Spleen (tissue), 11 donors: ENCODE measurements around the gene CNTNAP2. TPM values are rescaled to one million over a fixed set of nuclear protein-coding genes. Genes with fewer than 3 reads are reported as not detected.

Source experiments
- DNase-seq: peaks from one replicate; pipeline ENCODE4 v3.0.0-alpha.2; 2020
- H3K27ac ChIP-seq, 8 donors: fragments of 200-600 bp; sonication (generic) in 7 of 8; 1 replicate in 4 of 8; 2 replicates in 4 of 8; pipeline versions ENCODE4 v1.5.0 to v1.8.0; 2016 to 2021; ENCODE audit warnings: inconsistent platforms in 4 of 8, mild to moderate bottlenecking in 4 of 8, moderate library complexity in 1 of 8
- H3K27me3 ChIP-seq, 7 donors: fragments of 200-600 bp; sonication (generic) in 6 of 7; replicated peaks in 1 of 7; 1 replicate in 4 of 7; 2 replicates in 3 of 7; pipeline versions ENCODE4 v1.5.0 to v1.8.0; 2016 to 2021; ENCODE audit warnings: inconsistent platforms in 3 of 7, mild to moderate bottlenecking in 1 of 7
- H3K36me3 ChIP-seq, 6 donors: fragments of 200-600 bp; sonication (generic) in 5 of 6; 1 replicate in 4 of 6; 2 replicates in 2 of 6; pipeline versions ENCODE4 v1.5.0 to v1.8.0; 2016 to 2021; ENCODE audit warnings: inconsistent platforms in 2 of 6
- H3K4me1 ChIP-seq, 6 donors: fragments of 200-600 bp; sonication (generic) in 5 of 6; 1 replicate in 3 of 6; 2 replicates in 3 of 6; pipeline versions ENCODE4 v1.5.0 to v1.8.0; 2016 to 2021; ENCODE audit warnings: inconsistent platforms in 3 of 6
- H3K4me3 ChIP-seq, 8 donors: fragments of 200-600 bp; sonication (generic) in 7 of 8; 1 replicate in 4 of 8; 2 replicates in 4 of 8; pipeline versions ENCODE4 v1.5.0 to v1.8.0; 2016 to 2021; ENCODE audit warnings: inconsistent platforms in 4 of 8, mild to moderate bottlenecking in 4 of 8, moderate library complexity in 2 of 8
- H3K9me3 ChIP-seq, 8 donors: fragments of 200-600 bp; sonication (generic) in 7 of 8; 1 replicate in 4 of 8; 2 replicates in 4 of 8; pipeline versions ENCODE4 v1.5.0 to v1.8.0; 2016 to 2021; ENCODE audit warnings: inconsistent platforms in 4 of 8
- POLR2A ChIP-seq, 3 donors: fragments of 450-650 bp; IDR thresholded peaks; one replicate each; pipeline ENCODE4 v1.5.1; 2017; ENCODE audit warnings: antibody characterized with exemption in 3 of 3, mild to moderate bottlenecking in 1 of 3
- POLR2AphosphoS5 ChIP-seq, 3 donors: sonication (generic); formaldehyde crosslinking; IDR thresholded peaks; one replicate each; pipeline ENCODE4 v1.5.1; 2017; ENCODE audit warnings: antibody characterized with exemption in 3 of 3
- WGBS, 5 donors: extraction: QIAGEN DNeasy Blood & Tissue Kit in 3 of 5; methylation state at CpG; one replicate each; pipeline versions ENCODE4 v1.1.5 to v1.1.7; 2013 to 2018; 5-methylcytosine and 5-hydroxymethylcytosine counted together
- intact Hi-C: fragments of 100-400 bp; cut with DNase I; formaldehyde crosslinking; loops from one replicate; pipeline ENCODE4 v1.15.0; 2023; ENCODE audit warnings: low total_unique reads
- polyA plus RNA-seq, 3 donors: library from polyadenylated mRNA; stranded (reverse); fragments of 200-250 nt; gene quantifications; one replicate each; pipeline ENCODE4 v1.2.1, GENCODE V29; 2013
- total RNA-seq, 7 donors: library from RNA; depleted of rRNA in 3 of 7; stranded (reverse); fragments of >200 nt in 3 of 7; fragmentation: NEBNext Ultra II Directional in 4 of 7; extraction: Animal tissue kit (Norgen Biotek cat#: 25700) in 4 of 7; gene quantifications; one replicate each; pipeline versions ENCODE4 v1.1.0 to v1.2.1, GENCODE V29; 2016 to 2021
- TF ChIP-seq, protein P1 (sequence below), 11 experiments: fragments of 200-600 bp in 7 of 11; fragments of 450-650 bp in 4 of 11; sonication (generic) in 4 of 11; IDR thresholded peaks in 8 of 11; conservative IDR thresholded peaks in 3 of 11; 1 replicate in 7 of 11; 2 replicates in 4 of 11; pipeline versions ENCODE4 v1.4.0 to v1.8.0; 2016 to 2021; ENCODE audit warnings: antibody characterized with exemption in 11 of 11, inconsistent platforms in 4 of 11, mild to moderate bottlenecking in 1 of 11
- donor health status: healthy with polysubstance abuse.
- donor health status: DM: no; HTN: no; CAD: no; lungs with moderate emphysema.
- donor health status: DM: no; HTN: no; CAD: no.
- donor health status: Bipolar disorder and iron deficiency.
- donor health status: healthy.
- donor health status: DM: no; HTN: no; CAD: no.
- donor health status: DM: yes; HTN: yes; CAD: no.

CNTNAP2 gene
- total and polyA plus RNA-seq, 10 donors, result 0.13 to 2.0 (median 0.82) TPM

DNA sequence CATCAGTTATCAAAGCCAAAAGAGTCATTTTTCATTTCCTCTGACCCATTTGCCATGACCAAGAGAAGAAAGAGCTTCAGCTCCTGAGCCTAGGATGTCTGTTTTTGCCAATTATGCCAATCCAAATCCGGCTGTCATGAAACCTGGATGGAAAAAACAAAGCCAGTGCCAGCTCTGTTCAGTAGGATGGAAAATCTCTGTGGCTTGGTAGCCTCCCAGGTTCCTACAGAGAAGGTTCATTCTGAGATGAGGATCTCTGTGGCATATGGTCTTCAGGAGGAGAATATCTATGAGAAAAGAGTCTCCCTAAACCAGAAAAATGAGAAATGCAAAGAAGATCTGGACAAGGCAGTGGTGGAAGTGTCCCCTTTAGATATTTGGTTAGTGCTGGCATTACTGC, 475.4 kb downstream of the CNTNAP2 start:
- TF ChIP-seq POLR2A (IDR thresholded peaks at IDR 0.05), result no peak
- peaks cover 0 to 4% (median 0%) of the 10 kb centered on the region in 8 donors for H3K9me3 ChIP-seq
- 42 to 71% (median 61%) methylated on average over 1 of the region's 1 CpG for WGBS, 5 donors
- no peaks in the 10 kb centered on the region for H3K27me3 ChIP-seq
- no peak overlapping the region for H3K4me3 ChIP-seq
- H3K4me1 ChIP-seq, result no peaks in the 10 kb centered on the region
- no peak overlapping the region for H3K27ac ChIP-seq
- intact Hi-C loops, result no loop called here
- DNase-seq, result no peak
- H3K36me3 ChIP-seq, result no peaks in the 10 kb centered on the region

DNA sequence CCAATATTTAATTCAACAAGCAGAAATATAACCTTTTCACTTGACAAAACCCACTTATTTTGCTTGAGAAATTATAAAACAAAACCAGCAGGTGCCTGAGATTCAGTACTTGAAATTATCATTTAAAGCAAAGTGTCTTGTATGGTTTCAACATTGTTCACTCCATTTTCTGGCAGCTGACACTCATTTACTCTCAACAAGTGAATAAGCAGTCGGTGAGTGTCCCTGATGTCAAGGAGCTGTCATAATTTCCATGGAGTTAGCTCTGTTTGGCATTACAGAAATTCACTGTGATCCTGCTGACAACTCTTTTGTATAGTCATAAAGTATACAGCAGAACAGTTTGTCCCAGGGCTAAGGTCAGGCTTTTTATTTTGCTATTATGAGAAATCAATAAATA, 490.0 kb downstream of the CNTNAP2 start:
- 63 to 78% (median 75%) methylated on average over 1 of the region's 1 CpG for WGBS, 5 donors

DNA sequence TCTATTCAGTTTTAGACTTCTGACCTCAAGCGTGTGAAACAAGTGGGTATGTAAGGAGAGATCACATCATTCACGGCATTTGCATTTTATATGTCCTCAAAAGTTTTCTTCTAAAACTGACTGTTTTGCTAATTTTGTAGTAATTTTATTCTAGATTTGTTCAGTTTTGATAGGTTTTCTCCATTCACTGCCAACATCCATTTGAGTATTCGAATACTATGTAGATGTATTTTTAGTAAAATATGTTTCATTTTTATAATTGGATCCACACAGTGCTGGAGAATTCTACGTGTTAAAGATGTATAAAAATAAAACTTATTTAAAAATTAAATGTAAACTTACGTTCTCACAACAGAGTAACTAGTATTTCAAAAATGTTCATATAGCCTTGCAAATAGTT, 503.0 kb downstream of the CNTNAP2 start:
- Histone ChIP-seq H3K27me3 (no peaks in the 10 kb centered on the region), H3K36me3 (no peaks in the 10 kb centered on the region), H3K4me3 (no peak overlapping the region), H3K27ac (no peak overlapping the region), H3K4me1 (no peaks in the 10 kb centered on the region), H3K9me3 (peaks cover 0 to 7% (median 0%) of the 10 kb centered on the region in 8 donors)
- TF ChIP-seq, protein P1, sequence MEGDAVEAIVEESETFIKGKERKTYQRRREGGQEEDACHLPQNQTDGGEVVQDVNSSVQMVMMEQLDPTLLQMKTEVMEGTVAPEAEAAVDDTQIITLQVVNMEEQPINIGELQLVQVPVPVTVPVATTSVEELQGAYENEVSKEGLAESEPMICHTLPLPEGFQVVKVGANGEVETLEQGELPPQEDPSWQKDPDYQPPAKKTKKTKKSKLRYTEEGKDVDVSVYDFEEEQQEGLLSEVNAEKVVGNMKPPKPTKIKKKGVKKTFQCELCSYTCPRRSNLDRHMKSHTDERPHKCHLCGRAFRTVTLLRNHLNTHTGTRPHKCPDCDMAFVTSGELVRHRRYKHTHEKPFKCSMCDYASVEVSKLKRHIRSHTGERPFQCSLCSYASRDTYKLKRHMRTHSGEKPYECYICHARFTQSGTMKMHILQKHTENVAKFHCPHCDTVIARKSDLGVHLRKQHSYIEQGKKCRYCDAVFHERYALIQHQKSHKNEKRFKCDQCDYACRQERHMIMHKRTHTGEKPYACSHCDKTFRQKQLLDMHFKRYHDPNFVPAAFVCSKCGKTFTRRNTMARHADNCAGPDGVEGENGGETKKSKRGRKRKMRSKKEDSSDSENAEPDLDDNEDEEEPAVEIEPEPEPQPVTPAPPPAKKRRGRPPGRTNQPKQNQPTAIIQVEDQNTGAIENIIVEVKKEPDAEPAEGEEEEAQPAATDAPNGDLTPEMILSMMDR (IDR thresholded peaks at IDR 0.05 in 8 of 11, conservative IDR thresholded peaks at IDR 0.05 in 3 of 11), result no peak
- no peak for TF ChIP-seq POLR2A (IDR thresholded peaks at IDR 0.05)
- 66 to 88% (median 74%) methylated on average over 5 of the region's 5 CpGs for WGBS, 5 donors
- intact Hi-C loops, result no loop called here
- no peak for DNase-seq

More for the DNA sequence above, 490.0 kb downstream of the CNTNAP2 start:
- intact Hi-C loops, result no loop called here
- no peak for DNase-seq
- Histone ChIP-seq H3K9me3 (peaks cover 0 to 11% (median 6%) of the 10 kb centered on the region in 8 donors), H3K36me3 (no peaks in the 10 kb centered on the region), H3K27ac (no peak overlapping the region), H3K27me3 (no peaks in the 10 kb centered on the region), H3K4me1 (no peaks in the 10 kb centered on the region), H3K4me3 (no peak overlapping the region)
- TF ChIP-seq, protein P1 (IDR thresholded peaks at IDR 0.05 in 8 of 11, conservative IDR thresholded peaks at IDR 0.05 in 3 of 11), result no peak
- TF ChIP-seq POLR2A (IDR thresholded peaks at IDR 0.05), result no peak
- TF ChIP-seq POLR2AphosphoS5 (IDR thresholded peaks at IDR 0.05), result no peak

DNA sequence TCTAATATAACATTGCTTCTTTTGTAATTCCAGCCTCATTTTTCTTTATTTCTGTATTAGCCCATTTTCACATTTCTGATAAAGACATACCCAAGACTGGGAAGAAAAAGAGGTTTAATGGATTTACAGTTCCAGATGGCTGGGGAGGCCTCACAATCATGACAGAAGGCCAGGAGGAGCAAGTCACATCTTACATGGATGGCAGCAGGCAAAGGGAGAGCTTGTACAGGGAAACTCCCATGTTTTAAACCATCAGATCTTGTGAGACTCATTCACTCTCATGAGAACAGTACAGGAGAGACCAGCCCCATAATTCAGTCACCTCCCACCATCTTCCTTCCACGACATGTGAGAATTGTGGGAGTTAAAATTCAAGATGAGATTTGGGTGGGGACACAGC, 510.3 kb downstream of the CNTNAP2 start:
- H3K27ac ChIP-seq, result no peak overlapping the region
- no peak overlapping the region for H3K4me3 ChIP-seq
- 52 to 73% (median 58%) methylated on average over 1 of the region's 1 CpG for WGBS, 5 donors
- DNase-seq, result no peak
- H3K36me3 ChIP-seq, result no peaks in the 10 kb centered on the region
- no peaks in the 10 kb centered on the region for H3K27me3 ChIP-seq
- TF ChIP-seq POLR2A (IDR thresholded peaks at IDR 0.05) (no peak), POLR2AphosphoS5 (IDR thresholded peaks at IDR 0.05) (no peak)
- TF ChIP-seq, protein P1 (IDR thresholded peaks at IDR 0.05 in 8 of 11, conservative IDR thresholded peaks at IDR 0.05 in 3 of 11), result no peak
- intact Hi-C loops, result no loop called here
- no peaks in the 10 kb centered on the region for H3K4me1 ChIP-seq
- H3K9me3 ChIP-seq, result peaks cover 0 to 17% (median 3%) of the 10 kb centered on the region in 8 donors
